SU-DHL-6 (cell line): ENCODE data around the gene ZMYND8.

ENCODE experiments used
- CTCF ChIP-seq: fragments of 200-600 bp; sonication (generic); IDR thresholded peaks from one replicate; pipeline ENCODE4 v1.5.1; 2017; ENCODE audit warnings: antibody characterized with exemption, mild to moderate bottlenecking, low read length, moderate library complexity; ENCODE audit not compliant: insufficient read depth, poor library complexity, severe bottlenecking
- EZH2phosphoT487 ChIP-seq: fragments of 200-600 bp; sonication (generic), shearing (Covaris generic); conservative IDR thresholded peaks from 2 replicates; pipeline ENCODE4 v1.6.1; 2018; ENCODE audit warnings: mild to moderate bottlenecking, antibody characterized with exemption, low read length, moderate library complexity, mixed read lengths

GRCh38 chr20:47209982-47210381 is 146.5 kb downstream of the ZMYND8 start:
- TF ChIP-seq CTCF: no peak
- TF ChIP-seq EZH2phosphoT487: no peak
